ENCODE measurements around the gene SCD5.

The SCD5 gene

GRCh38 chr4:82687531-82687930, 111.1 kb downstream of the SCD5 start (continued):
- TF ChIP-seq ZNF362 (tag by site-specific recombination; IDR thresholded peaks at IDR 0.05) (no peak), ZEB2 (tag by site-specific recombination; IDR thresholded peaks at IDR 0.05) (no peak)

- H3K36me3 ChIP-seq (ENCODE audit: control insufficient read depth in 2 of 2, insufficient read depth in 1 of 2, low read length in 2 of 2), result peaks cover 0 to 10% of the 10 kb centered on the region in 2 experiments; a peak in 1 of 3 replicates
- H3K27ac ChIP-seq (ENCODE audit: extremely low read depth, low read depth, low read length), result no peak overlapping the region
- no peak for TF ChIP-seq ZNF341 (tag by site-specific recombination; IDR thresholded peaks at IDR 0.05; ENCODE audit: low read depth)
- no peak for TF ChIP-seq ZNF791 (tag by site-specific recombination; IDR thresholded peaks at IDR 0.05)
- TF ChIP-seq PRDM4 (tag by site-specific recombination; IDR thresholded peaks at IDR 0.05), result no peak
- TF ChIP-seq MYNN (tag by site-specific recombination; IDR thresholded peaks at IDR 0.05; ENCODE audit: borderline replicate concordance), result no peak
- no peak for TF ChIP-seq ZNF623 (tag by site-specific recombination; IDR thresholded peaks at IDR 0.05)
- TF ChIP-seq GLIS1 (tag by site-specific recombination; IDR thresholded peaks at IDR 0.05), result no peak
- TF ChIP-seq ZNF114 (tag by site-specific recombination; IDR thresholded peaks at IDR 0.05), result no peak
- TF ChIP-seq ZNF654 (tag by site-specific recombination; IDR thresholded peaks at IDR 0.05; ENCODE audit: low read depth), result no peak
- no peaks in the 10 kb centered on the region for H3K4me1 ChIP-seq (ENCODE audit: control insufficient read depth, insufficient read depth, low read length)
- POLR2A ChIA-PET, result no interaction called here
- no peaks in the 10 kb centered on the region for H3K9me3 ChIP-seq (ENCODE audit: control insufficient read depth, insufficient read depth, low read depth, low read length)
- CTCF ChIA-PET, result no interaction called here
- no peak overlapping the region for H3K4me3 ChIP-seq (ENCODE audit: low read depth, low read length)
These were observed 116.8 kb downstream of the SCD5 start for GRCh38 chr4:82681754-82682153.

GRCh38 chr4:82680834-82681233, 117.8 kb downstream of the SCD5 start:
- no peak for TF ChIP-seq ZNF791 (tag by site-specific recombination; IDR thresholded peaks at IDR 0.05)
- no peak for TF ChIP-seq ZNF654 (tag by site-specific recombination; IDR thresholded peaks at IDR 0.05; ENCODE audit: low read depth)
- TF ChIP-seq ZNF600 (tag by site-specific recombination; IDR thresholded peaks at IDR 0.05), result no peak
- peaks cover 0 to 10% of the 10 kb centered on the region in 2 experiments; a peak in 1 of 3 replicates for H3K36me3 ChIP-seq (ENCODE audit: control insufficient read depth in 2 of 2, insufficient read depth in 1 of 2, low read length in 2 of 2)
- no peaks in the 10 kb centered on the region for H3K9me3 ChIP-seq (ENCODE audit: control insufficient read depth, insufficient read depth, low read depth, low read length)
- POLR2A ChIA-PET, result no interaction called here
- H3K27ac ChIP-seq (ENCODE audit: extremely low read depth, low read depth, low read length), result no peak overlapping the region
- no peak overlapping the region for H3K4me3 ChIP-seq (ENCODE audit: low read depth, low read length)
- CTCF ChIA-PET, result interaction anchor here (0.6 kb wide), 1 partner anchor 774 kb away, joined by 5 read pairs; no protein-coding TSS in a partner anchor
- H3K4me1 ChIP-seq (ENCODE audit: control insufficient read depth, insufficient read depth, low read length), result no peaks in the 10 kb centered on the region

GRCh38 chr4:82679531-82679930, 119.1 kb downstream of the SCD5 start:
- no peaks in the 10 kb centered on the region for H3K9me3 ChIP-seq (ENCODE audit: control insufficient read depth, insufficient read depth, low read depth, low read length)
- peaks cover 0 to 8% of the 10 kb centered on the region in 2 experiments; a peak in 1 of 3 replicates for H3K36me3 ChIP-seq (ENCODE audit: control insufficient read depth in 2 of 2, insufficient read depth in 1 of 2, low read length in 2 of 2)
- TF ChIP-seq ZNF510 (tag by site-specific recombination; IDR thresholded peaks at IDR 0.05; ENCODE audit: insufficient replicate concordance) (no peak), ZBTB20 (tag by site-specific recombination; IDR thresholded peaks at IDR 0.05) (no peak), ZNF624 (tag by site-specific recombination; IDR thresholded peaks at IDR 0.05) (no peak), ZSCAN18 (tag by site-specific recombination; IDR thresholded peaks at IDR 0.05) (no peak), ZNF19 (tag by site-specific recombination; IDR thresholded peaks at IDR 0.05; ENCODE audit: low read depth) (no peak), ZSCAN23 (tag by site-specific recombination; IDR thresholded peaks at IDR 0.05) (no peak), ZNF26 (tag by site-specific recombination; IDR thresholded peaks at IDR 0.05) (no peak), IKZF3 (tag by site-specific recombination; IDR thresholded peaks at IDR 0.05) (no peak), ZNF48 (tag by site-specific recombination; IDR thresholded peaks at IDR 0.05) (no peak), ZNF341 (tag by site-specific recombination; IDR thresholded peaks at IDR 0.05; ENCODE audit: low read depth) (no peak), ZNF350 (tag by site-specific recombination; IDR thresholded peaks at IDR 0.05) (no peak), ZNF473 (tag by site-specific recombination; IDR thresholded peaks at IDR 0.05) (no peak), ZNF157 (tag by site-specific recombination; IDR thresholded peaks at IDR 0.05) (no peak), MEIS1 (CRISPR knock-in tag; IDR thresholded peaks at IDR 0.05; ENCODE audit: borderline replicate concordance) (no peak), ZNF621 (tag by site-specific recombination; IDR thresholded peaks at IDR 0.05) (no peak)
- H3K4me1 ChIP-seq (ENCODE audit: control insufficient read depth, insufficient read depth, low read length), result no peaks in the 10 kb centered on the region
- H3K27ac ChIP-seq (ENCODE audit: extremely low read depth, low read depth, low read length), result no peak overlapping the region
- ChIA-PET POLR2A (no interaction called here), CTCF (no interaction called here)
- H3K4me3 ChIP-seq (ENCODE audit: low read depth, low read length), result no peak overlapping the region
